ENCODE measurements around the gene SPATS2. TPM values are rescaled to one million over a fixed set of nuclear protein-coding genes. Genes with fewer than 3 reads are reported as not detected.

Gene SPATS2
- total RNA-seq, 1 experiment from 2014 or later, result 43.1 TPM

DNA sequence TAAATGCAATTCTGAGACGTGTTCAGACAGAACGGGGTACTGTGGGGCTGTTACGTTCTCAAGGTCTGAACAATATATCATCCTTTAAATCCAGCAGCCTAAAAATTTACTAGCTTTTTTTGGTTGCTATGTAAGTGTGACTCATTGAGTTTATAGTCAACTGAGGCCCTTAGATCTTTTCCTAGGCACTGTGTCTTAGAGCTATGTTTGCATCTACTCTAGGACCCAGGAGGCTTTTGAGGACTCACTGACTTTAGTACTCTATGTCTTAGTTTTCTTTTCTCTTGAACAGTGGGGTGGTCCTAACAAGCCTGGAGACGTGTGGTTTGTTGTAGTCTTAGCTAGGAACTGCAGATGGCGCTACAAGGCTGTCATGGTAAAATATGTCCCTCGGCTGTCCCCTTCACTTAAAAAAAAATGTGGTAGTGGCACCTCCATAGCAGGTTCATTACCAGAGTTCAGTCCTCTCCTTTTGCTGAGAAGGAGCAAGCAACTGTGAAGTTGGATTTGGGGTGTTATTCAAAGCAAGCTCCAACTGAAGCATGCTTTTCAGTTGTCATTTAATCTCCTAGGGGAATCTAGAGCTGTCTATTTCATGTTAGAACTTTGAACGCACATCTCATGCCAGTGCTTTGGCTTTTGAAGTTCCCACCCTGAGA is 8.7 kb upstream of the SPATS2 start:
- DNase-seq, result peak; percentile 77 to 80
- Histone ChIP-seq H3K9me3 (no peaks in the 10 kb centered on the region), H3K4me1 (no peaks in the 10 kb centered on the region), H3K27me3 (replicated peaks; ENCODE audit: control insufficient read depth, insufficient read depth, low read length) (no peaks in the 10 kb centered on the region), H3K36me3 (ENCODE audit: control insufficient read depth, insufficient read depth, low read length) (no peaks in the 10 kb centered on the region), H3K4me3 (ENCODE audit: low read depth, low read length) (no peak overlapping the region)
- H3K4me1 Mint-ChIP-seq (ENCODE audit: low read depth, unreplicated experiment), result peaks cover 9% of the 10 kb centered on the region
- ChIA-PET CTCF (interaction anchor here (0.6 to 4.9 kb wide), 32 partner anchors 8 to 289 kb away, joined by 3 to 178 read pairs (median 4); partner anchors contain the start of genes DNAJC22, KCNH3, RHEBL1 and SPATS2), POLR2A (interaction anchor here (0.7 to 1.4 kb wide), 4 partner anchors 8 to 36 kb away, joined by 3 to 11 read pairs (median 4); partner anchors contain the start of gene SPATS2)
- H3K9me3 Mint-ChIP-seq (ENCODE audit: unreplicated experiment), result no peaks in the 10 kb centered on the region
- no TSS peak for BruUV-seq (replicated peaks)
- intact Hi-C loops (cut with micrococcal nuclease; ENCODE audit: unreplicated experiment), result loop anchor here (1.0 to 2.0 kb wide), 4 partner anchors 156 to 264 kb away; partner anchors contain the start of gene PRPF40B
- no peaks in the 10 kb centered on the region for H3K36me3 Mint-ChIP-seq (ENCODE audit: insufficient read depth, unreplicated experiment)
- H3K27ac Mint-ChIP-seq (ENCODE audit: unreplicated experiment), result no peak overlapping the region
- no peaks in the 10 kb centered on the region for H3K27me3 Mint-ChIP-seq (ENCODE audit: insufficient read depth, unreplicated experiment)
- TF ChIP-seq, protein P1, sequence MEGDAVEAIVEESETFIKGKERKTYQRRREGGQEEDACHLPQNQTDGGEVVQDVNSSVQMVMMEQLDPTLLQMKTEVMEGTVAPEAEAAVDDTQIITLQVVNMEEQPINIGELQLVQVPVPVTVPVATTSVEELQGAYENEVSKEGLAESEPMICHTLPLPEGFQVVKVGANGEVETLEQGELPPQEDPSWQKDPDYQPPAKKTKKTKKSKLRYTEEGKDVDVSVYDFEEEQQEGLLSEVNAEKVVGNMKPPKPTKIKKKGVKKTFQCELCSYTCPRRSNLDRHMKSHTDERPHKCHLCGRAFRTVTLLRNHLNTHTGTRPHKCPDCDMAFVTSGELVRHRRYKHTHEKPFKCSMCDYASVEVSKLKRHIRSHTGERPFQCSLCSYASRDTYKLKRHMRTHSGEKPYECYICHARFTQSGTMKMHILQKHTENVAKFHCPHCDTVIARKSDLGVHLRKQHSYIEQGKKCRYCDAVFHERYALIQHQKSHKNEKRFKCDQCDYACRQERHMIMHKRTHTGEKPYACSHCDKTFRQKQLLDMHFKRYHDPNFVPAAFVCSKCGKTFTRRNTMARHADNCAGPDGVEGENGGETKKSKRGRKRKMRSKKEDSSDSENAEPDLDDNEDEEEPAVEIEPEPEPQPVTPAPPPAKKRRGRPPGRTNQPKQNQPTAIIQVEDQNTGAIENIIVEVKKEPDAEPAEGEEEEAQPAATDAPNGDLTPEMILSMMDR (IDR thresholded peaks at IDR 0.05; ENCODE audit: insufficient read depth in 1 of 2, low read depth in 1 of 2, low read length in 1 of 2, severe bottlenecking in 1 of 2, unreplicated experiment in 1 of 2), result peak; percentile 87 to 91
- no peak overlapping the region for H3K4me3 Mint-ChIP-seq (ENCODE audit: unreplicated experiment)

DNA sequence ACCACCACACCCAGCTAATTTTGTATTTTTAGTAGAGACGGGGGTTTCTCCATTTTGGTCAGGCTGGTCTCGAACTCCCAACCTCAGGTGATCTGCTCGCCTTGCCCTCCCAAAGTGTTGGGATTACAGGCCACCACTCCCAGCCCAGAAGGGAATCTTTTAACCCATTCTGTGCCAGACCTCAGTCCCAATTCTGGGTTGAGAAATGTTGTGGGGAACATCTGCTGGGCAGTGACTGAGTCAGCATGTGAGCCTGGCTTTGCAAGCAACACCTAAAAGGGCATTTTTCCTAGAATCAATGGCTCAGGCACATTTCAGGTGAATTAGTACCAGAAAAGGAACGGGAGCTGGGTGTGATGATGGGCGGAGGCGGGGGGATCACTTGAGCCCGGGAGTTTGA is 7.6 kb upstream of the SPATS2 start:
- H3K4me1 Mint-ChIP-seq (ENCODE audit: low read depth, unreplicated experiment), result peaks cover 9% of the 10 kb centered on the region
- H3K36me3 ChIP-seq (ENCODE audit: control insufficient read depth, insufficient read depth, low read length), result no peaks in the 10 kb centered on the region
- no peaks in the 10 kb centered on the region for H3K9me3 ChIP-seq
- POLR2A ChIA-PET, result no interaction called here
- H3K9me3 Mint-ChIP-seq (ENCODE audit: unreplicated experiment), result no peaks in the 10 kb centered on the region
- BruUV-seq (replicated peaks), result no TSS peak
- no peaks in the 10 kb centered on the region for H3K36me3 Mint-ChIP-seq (ENCODE audit: insufficient read depth, unreplicated experiment)
- H3K4me3 ChIP-seq (ENCODE audit: low read depth, low read length), result no peak overlapping the region
- no peaks in the 10 kb centered on the region for H3K4me1 ChIP-seq
- H3K27me3 Mint-ChIP-seq (ENCODE audit: insufficient read depth, unreplicated experiment), result no peaks in the 10 kb centered on the region
- no peak for DNase-seq
- TF ChIP-seq, protein P1 (IDR thresholded peaks at IDR 0.05; ENCODE audit: insufficient read depth in 1 of 2, low read depth in 1 of 2, low read length in 1 of 2, severe bottlenecking in 1 of 2, unreplicated experiment in 1 of 2), result no peak
- no peak overlapping the region for H3K27ac Mint-ChIP-seq (ENCODE audit: unreplicated experiment)
- intact Hi-C loops (cut with micrococcal nuclease; ENCODE audit: unreplicated experiment), result loop anchor here (2.0 kb wide), 2 partner anchors 193 to 263 kb away; partner anchors contain the start of gene PRPF40B
- H3K27me3 ChIP-seq (replicated peaks; ENCODE audit: control insufficient read depth, insufficient read depth, low read length), result no peaks in the 10 kb centered on the region
- CTCF ChIA-PET, result interaction anchor here (1.0 to 4.9 kb wide), 9 partner anchors 13 to 221 kb away, joined by 3 to 178 read pairs (median 16); partner anchors contain the start of genes DNAJC22 and TROAP
- H3K4me3 Mint-ChIP-seq (ENCODE audit: unreplicated experiment), result no peak overlapping the region

DNA sequence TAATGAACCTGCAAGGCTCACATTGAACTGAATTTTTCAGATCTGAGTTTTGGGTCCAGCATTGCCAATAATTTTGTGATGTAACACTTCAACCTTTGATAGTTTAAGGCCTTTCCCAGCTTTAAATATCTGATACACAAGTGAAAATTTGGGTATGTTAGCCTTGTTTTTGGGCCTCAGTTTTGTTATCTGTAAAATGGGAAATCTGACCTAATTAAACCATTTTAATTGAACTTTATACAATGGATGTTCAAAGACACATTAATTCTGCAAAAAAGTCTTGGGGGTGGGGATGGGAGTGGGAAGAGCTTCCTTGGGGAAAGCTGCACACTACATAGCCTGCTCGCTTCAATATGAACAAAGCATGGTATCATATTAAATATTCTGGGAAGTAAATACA is 5.2 kb upstream of the SPATS2 start:
- Histone ChIP-seq H3K27me3 (replicated peaks; ENCODE audit: control insufficient read depth, insufficient read depth, low read length) (no peaks in the 10 kb centered on the region), H3K9me3 (no peaks in the 10 kb centered on the region), H3K4me3 (ENCODE audit: low read depth, low read length) (no peak overlapping the region), H3K36me3 (ENCODE audit: control insufficient read depth, insufficient read depth, low read length) (no peaks in the 10 kb centered on the region), H3K4me1 (no peaks in the 10 kb centered on the region)
- Mint-ChIP-seq H3K27me3 (ENCODE audit: insufficient read depth, unreplicated experiment) (no peaks in the 10 kb centered on the region), H3K27ac (ENCODE audit: unreplicated experiment) (no peak overlapping the region), H3K4me1 (ENCODE audit: low read depth, unreplicated experiment) (peaks cover 9% of the 10 kb centered on the region), H3K4me3 (ENCODE audit: unreplicated experiment) (no peak overlapping the region), H3K9me3 (ENCODE audit: unreplicated experiment) (no peaks in the 10 kb centered on the region), H3K36me3 (ENCODE audit: insufficient read depth, unreplicated experiment) (peaks cover 9% of the 10 kb centered on the region)
- ChIA-PET CTCF (interaction anchor here (0.8 to 1.3 kb wide), 4 partner anchors 14 to 152 kb away, joined by 3 to 4 read pairs (median 4); no protein-coding TSS in a partner anchor), POLR2A (no interaction called here)
- intact Hi-C loops (cut with micrococcal nuclease; ENCODE audit: unreplicated experiment), result no loop called here
- no peak for DNase-seq
- TF ChIP-seq, protein P1 (IDR thresholded peaks at IDR 0.05; ENCODE audit: insufficient read depth in 1 of 2, low read depth in 1 of 2, low read length in 1 of 2, severe bottlenecking in 1 of 2, unreplicated experiment in 1 of 2), result no peak
- no TSS peak for BruUV-seq (replicated peaks)
